ENCODE measurements around the gene SLC47A1. TPM values are rescaled to one million over a fixed set of nuclear protein-coding genes. Genes with fewer than 3 reads are reported as not detected.

The SLC47A1 gene
- total and polyA plus RNA-seq, 2 of the 13 experiments (the other 11 are each of a cell fraction or from before 2014, with no cell fraction given) = 42.1 to 67.5 TPM

- TF ChIP-seq ZBTB25 (CRISPR knock-in tag; IDR thresholded peaks at IDR 0.05) (peak; percentile 71; the same call in 1 of the 2 replicates), ZSCAN29 (CRISPR knock-in tag; conservative IDR thresholded peaks at IDR 0.05) (peak; percentile 93), AHDC1 (CRISPR knock-in tag; IDR thresholded peaks at IDR 0.05; ENCODE audit: borderline replicate concordance) (peak; percentile 72; the same call in 1 of the 2 replicates), ZNF788 (CRISPR knock-in tag; IDR thresholded peaks at IDR 0.05; ENCODE audit: borderline replicate concordance) (peak; percentile 96; the same call in 1 of the 2 replicates), ETV6 (CRISPR knock-in tag; conservative IDR thresholded peaks at IDR 0.05) (no peak), PRMT3 (CRISPR knock-in tag; IDR thresholded peaks at IDR 0.05; ENCODE audit: borderline replicate concordance, low read depth) (no peak), CHCHD3 (CRISPR knock-in tag; IDR thresholded peaks at IDR 0.05) (no peak), ZSCAN5A (CRISPR knock-in tag; IDR thresholded peaks at IDR 0.05; ENCODE audit: borderline replicate concordance) (peak; percentile 61; the same call in 1 of the 2 replicates), E2F2 (CRISPR knock-in tag; IDR thresholded peaks at IDR 0.05; ENCODE audit: borderline replicate concordance) (no peak), ZNF550 (CRISPR knock-in tag; IDR thresholded peaks at IDR 0.05; ENCODE audit: borderline replicate concordance) (no peak), ZNF160 (CRISPR knock-in tag; IDR thresholded peaks at IDR 0.05) (peak; percentile 74; the same call in 1 of the 2 replicates), ZBTB39 (CRISPR knock-in tag; IDR thresholded peaks at IDR 0.05) (no peak; the same call in none of the 2 replicates), ONECUT2 (CRISPR knock-in tag; IDR thresholded peaks at IDR 0.05) (no peak; the same call in 1 of the 2 replicates), KDM1A (CRISPR knock-in tag; IDR thresholded peaks at IDR 0.05) (no peak), ZNF441 (CRISPR knock-in tag; IDR thresholded peaks at IDR 0.05; ENCODE audit: borderline replicate concordance) (peak; percentile 55; the same call in 1 of the 2 replicates)
Measured at GRCh38 chr17:19538095-19539039, 4.7 kb downstream of the SLC47A1 start (continued).
